Glutamatergic neuron (in vitro differentiated cells): ENCODE data around the gene COX7B2. TPM values are rescaled to one million over a fixed set of nuclear protein-coding genes. Genes with fewer than 3 reads are reported as not detected.
A peak's percentile ranks its signal among the peaks of the same experiment; 100 is the strongest.

Experiments used
- DNase-seq: peaks from one replicate; pipeline ENCODE4 v3.0.0; 2022
- H3K27ac Mint-ChIP-seq: one replicate; pipeline ENCODE4 v1.8.0; 2020; ENCODE audit warnings: mild to moderate bottlenecking, mixed read lengths, inconsistent platforms; ENCODE audit not compliant: unreplicated experiment
- H3K27me3 Mint-ChIP-seq: one replicate; pipeline ENCODE4 v1.8.0; 2020; ENCODE audit warnings: mild to moderate bottlenecking, moderate library complexity, mixed read lengths, inconsistent platforms; ENCODE audit not compliant: unreplicated experiment
- H3K36me3 Mint-ChIP-seq: one replicate; pipeline ENCODE4 v1.8.0; 2020; ENCODE audit warnings: mild to moderate bottlenecking, mixed read lengths, inconsistent platforms; ENCODE audit not compliant: unreplicated experiment
- H3K4me1 Mint-ChIP-seq: one replicate; pipeline ENCODE4 v1.8.0; 2020; ENCODE audit warnings: mild to moderate bottlenecking, low read depth, mixed read lengths, inconsistent platforms; ENCODE audit not compliant: unreplicated experiment
- H3K4me3 Mint-ChIP-seq: one replicate; pipeline ENCODE4 v1.8.0; 2020; ENCODE audit warnings: mild to moderate bottlenecking, mixed read lengths, inconsistent platforms; ENCODE audit not compliant: unreplicated experiment
- H3K9me3 Mint-ChIP-seq: one replicate; pipeline ENCODE4 v1.8.0; 2020; ENCODE audit warnings: mild to moderate bottlenecking, moderate library complexity, mixed read lengths, inconsistent platforms; ENCODE audit not compliant: unreplicated experiment
- CTCF ChIP-seq: fragments of 200-600 bp; sonication (generic); IDR thresholded peaks from one replicate; pipeline ENCODE4 v1.5.0; 2021; ENCODE audit not compliant: partially characterized antibody, unreplicated experiment
- total RNA-seq: library from RNA; stranded (reverse); fragmentation: NEBNext Ultra II Directional; extraction: Animal tissue kit (Norgen Biotek cat#: 25700); gene quantifications from one replicate; pipeline ENCODE4 v1.2.1, GENCODE V29; 2021; ENCODE audit not compliant: unreplicated experiment

The COX7B2 gene
- total RNA-seq, 1 donor from 2014 or later, result not detected

GRCh38 chr4:46931981-46932380, 22.9 kb upstream of the COX7B2 start:
- H3K4me1 Mint-ChIP-seq, result no peaks in the 10 kb centered on the region
- no peak overlapping the region for H3K4me3 Mint-ChIP-seq
- no peak overlapping the region for H3K27ac Mint-ChIP-seq
- DNase-seq, result peak; percentile 49
- H3K9me3 Mint-ChIP-seq, result no peaks in the 10 kb centered on the region
- TF ChIP-seq CTCF, result peak; percentile 69
- H3K36me3 Mint-ChIP-seq, result no peaks in the 10 kb centered on the region
- H3K27me3 Mint-ChIP-seq, result no peaks in the 10 kb centered on the region

- no peaks in the 10 kb centered on the region for H3K27me3 Mint-ChIP-seq
- no peaks in the 10 kb centered on the region for H3K9me3 Mint-ChIP-seq
- no peak overlapping the region for H3K27ac Mint-ChIP-seq
- no peak for TF ChIP-seq CTCF
- no peaks in the 10 kb centered on the region for H3K36me3 Mint-ChIP-seq
- no peaks in the 10 kb centered on the region for H3K4me1 Mint-ChIP-seq
- no peak for DNase-seq
- H3K4me3 Mint-ChIP-seq, result no peak overlapping the region
Observed at GRCh38 chr4:46930891-46931290, 21.8 kb upstream of the COX7B2 start.

- Mint-ChIP-seq H3K27me3 (no peaks in the 10 kb centered on the region), H3K36me3 (no peaks in the 10 kb centered on the region), H3K4me3 (no peak overlapping the region), H3K27ac (no peak overlapping the region), H3K9me3 (no peaks in the 10 kb centered on the region), H3K4me1 (no peaks in the 10 kb centered on the region)
- TF ChIP-seq CTCF, result no peak
- DNase-seq, result no peak
Observed at GRCh38 chr4:46927201-46927600, 18.2 kb upstream of the COX7B2 start.

GRCh38 chr4:46924789-46925529, 15.9 kb upstream of the COX7B2 start:
- TF ChIP-seq CTCF, result no peak
- H3K27me3 Mint-ChIP-seq, result no peaks in the 10 kb centered on the region
- no peak overlapping the region for H3K4me3 Mint-ChIP-seq
- H3K9me3 Mint-ChIP-seq, result no peaks in the 10 kb centered on the region
- no peak for DNase-seq
- no peak overlapping the region for H3K27ac Mint-ChIP-seq
- H3K36me3 Mint-ChIP-seq, result no peaks in the 10 kb centered on the region
- H3K4me1 Mint-ChIP-seq, result no peaks in the 10 kb centered on the region

GRCh38 chr4:46922205-46922604, 13.2 kb upstream of the COX7B2 start:
- Mint-ChIP-seq H3K27me3 (no peaks in the 10 kb centered on the region), H3K36me3 (no peaks in the 10 kb centered on the region), H3K27ac (no peak overlapping the region), H3K4me1 (no peaks in the 10 kb centered on the region), H3K9me3 (no peaks in the 10 kb centered on the region), H3K4me3 (no peak overlapping the region)
- DNase-seq, result no peak
- no peak for TF ChIP-seq CTCF
